MM.1S (cell line): ENCODE data around the gene CD47.

Source experiments
- DNase-seq: peaks from one replicate; pipeline ENCODE4 v3.0.0-alpha.2; 2015
- H2AFZ ChIP-seq: fragments of 300-600 bp; sonication (generic); 2 replicates; pipeline ENCODE4 v1.6.0; 2016; ENCODE audit warnings: antibody characterized with exemption, low read length
- H3F3A ChIP-seq: fragments of 300-600 bp; sonication (generic); 2 replicates; pipeline ENCODE4 v1.6.1; 2016; ENCODE audit warnings: mild to moderate bottlenecking, antibody characterized with exemption, low read length, moderate library complexity, mixed read lengths; ENCODE audit not compliant: insufficient read depth
- H3K27ac ChIP-seq: fragments of 300-600 bp; sonication (generic); 2 replicates; pipeline ENCODE4 v1.5.1; 2016; ENCODE audit warnings: mild to moderate bottlenecking, low read length
- H3K27me3 ChIP-seq: fragments of 300-600 bp; sonication (generic); replicated peaks from 2 replicates; pipeline ENCODE4 v1.6.0; 2016; ENCODE audit warnings: low read length; ENCODE audit not compliant: insufficient read depth
- H3K36me3 ChIP-seq: fragments of 300-600 bp; sonication (generic); replicated peaks from 2 replicates; pipeline ENCODE4 v1.6.1; 2016; ENCODE audit warnings: mild to moderate bottlenecking, low read length, mixed read lengths; ENCODE audit not compliant: insufficient read depth
- H3K4me1 ChIP-seq: fragments of 300-600 bp; sonication (generic); 2 replicates; pipeline ENCODE4 v1.6.1; 2016; ENCODE audit warnings: low read length, mixed read lengths
- H3K4me2 ChIP-seq: fragments of 300-600 bp; sonication (generic); 2 replicates; pipeline ENCODE4 v1.6.0; 2016; ENCODE audit warnings: low read depth, low read length
- H3K4me3 ChIP-seq: fragments of 300-600 bp; sonication (generic); 2 replicates; pipeline ENCODE4 v1.5.1; 2016; ENCODE audit warnings: low read length, mixed read lengths
- H3K79me2 ChIP-seq: fragments of 300-600 bp; sonication (generic); 2 replicates; pipeline ENCODE4 v1.6.1; 2016; ENCODE audit warnings: mixed run types, low read length, mixed read lengths
- H3K9ac ChIP-seq: fragments of 300-600 bp; sonication (generic); 2 replicates; pipeline ENCODE4 v1.6.1; 2016; ENCODE audit warnings: low read length, mixed read lengths
- H3K9me2 ChIP-seq: fragments of 300-600 bp; sonication (generic); replicated peaks from 2 replicates; pipeline ENCODE4 v1.6.1; 2016; ENCODE audit warnings: mild to moderate bottlenecking, low read length, mixed read lengths; ENCODE audit not compliant: insufficient read depth
- H3K9me3 ChIP-seq: fragments of 300-600 bp; sonication (generic); replicated peaks from 2 replicates; pipeline ENCODE4 v1.6.1; 2016; ENCODE audit warnings: mild to moderate bottlenecking, low read length, mixed read lengths; ENCODE audit not compliant: insufficient read depth
- H4K20me1 ChIP-seq: fragments of 300-600 bp; sonication (generic); 2 replicates; pipeline ENCODE4 v1.6.1; 2016; ENCODE audit warnings: mild to moderate bottlenecking, low read length, moderate library complexity, mixed read lengths; ENCODE audit not compliant: insufficient read depth
- EZH2 ChIP-seq: fragments of 300-600 bp; sonication (generic); optimal IDR thresholded peaks from 2 replicates; pipeline ENCODE3; 2017; ENCODE audit warnings: low read depth, mild to moderate bottlenecking, antibody characterized with exemption, low read length, mixed read lengths
- EZH2phosphoT487 ChIP-seq: fragments of 300-600 bp; sonication (generic); IDR thresholded peaks from 2 replicates; pipeline ENCODE4 v1.6.1; 2018; ENCODE audit warnings: antibody characterized with exemption, low read length
- TF ChIP-seq, protein P1 (sequence below): fragments of 300-600 bp; sonication (generic); IDR thresholded peaks from 2 replicates; pipeline ENCODE4 v1.5.1; 2016; ENCODE audit warnings: antibody characterized with exemption, low read length, mixed read lengths

Gene CD47

DNA sequence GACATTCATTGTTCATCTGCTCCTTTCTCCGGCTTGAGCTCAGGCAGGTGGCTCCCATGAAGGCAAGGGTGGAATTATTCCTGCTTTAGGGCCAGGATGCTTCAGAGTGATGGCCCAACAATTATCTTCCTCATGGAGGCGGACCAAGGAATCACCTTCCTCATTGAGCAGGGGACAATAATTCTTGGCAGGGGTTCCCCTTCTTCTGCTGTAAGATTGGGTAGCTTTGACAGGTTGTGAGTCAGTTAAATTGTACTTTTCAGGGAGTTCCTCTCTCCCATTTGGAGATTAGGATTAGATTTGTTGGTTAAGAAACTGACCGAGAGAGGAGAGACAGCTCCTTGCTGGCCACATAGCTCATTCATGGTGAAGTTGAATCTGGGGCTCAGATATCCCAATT lies 31.4 kb upstream of the CD47 start:
- DNase-seq: no peak
- H3K4me1 ChIP-seq: peaks cover 29% of the 10 kb centered on the region

DNA sequence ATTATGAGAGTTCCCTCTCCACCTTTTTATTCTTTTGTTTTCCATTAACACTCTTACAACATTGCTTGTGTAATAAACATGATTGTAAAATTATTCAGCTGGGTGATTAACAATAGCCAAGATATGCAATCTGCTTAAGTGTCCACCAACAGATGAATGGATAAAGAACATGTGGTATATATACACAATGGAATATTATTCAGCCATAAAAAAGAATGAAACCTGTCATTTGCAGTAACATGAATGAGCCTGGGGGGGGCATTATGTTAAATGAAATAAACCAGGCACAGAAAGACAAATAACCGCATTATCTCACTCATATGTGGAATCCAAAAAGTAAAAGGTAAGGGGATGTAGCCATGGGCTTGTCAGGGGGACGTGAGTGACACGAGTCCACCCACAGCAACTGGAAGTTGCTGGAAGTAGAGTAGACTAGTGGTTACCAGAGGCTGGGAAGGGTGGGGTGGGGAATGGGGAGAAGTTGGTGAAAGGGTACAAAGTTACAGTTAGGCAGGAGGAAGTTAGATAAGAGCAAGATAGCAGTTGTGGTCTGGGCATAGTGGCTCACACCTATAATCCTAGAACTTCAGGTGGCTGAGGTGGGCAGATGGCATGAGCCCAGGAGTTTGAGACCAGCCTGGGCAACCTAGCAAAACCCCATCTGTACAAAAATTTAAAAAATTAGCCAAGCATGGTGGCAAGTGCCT lies 28.7 kb upstream of the CD47 start:
- DNase-seq: no peak
- Histone ChIP-seq H3K4me2 (no peak overlapping the region), H3K4me1 (peaks cover 8% of the 10 kb centered on the region), H3K9me2 (no peaks in the 10 kb centered on the region), H3K9ac (no peak overlapping the region), H3K36me3 (no peaks in the 10 kb centered on the region), H3K4me3 (no peak overlapping the region), H3K27ac (no peak overlapping the region), H3K79me2 (no peaks in the 10 kb centered on the region), H3K9me3 (no peaks in the 10 kb centered on the region), H3F3A (peaks cover 8% of the 10 kb centered on the region), H4K20me1 (no peaks in the 10 kb centered on the region), H3K27me3 (no peaks in the 10 kb centered on the region), H2AFZ (no peak overlapping the region)
- no peak for TF ChIP-seq EZH2phosphoT487
- TF ChIP-seq, protein P1, sequence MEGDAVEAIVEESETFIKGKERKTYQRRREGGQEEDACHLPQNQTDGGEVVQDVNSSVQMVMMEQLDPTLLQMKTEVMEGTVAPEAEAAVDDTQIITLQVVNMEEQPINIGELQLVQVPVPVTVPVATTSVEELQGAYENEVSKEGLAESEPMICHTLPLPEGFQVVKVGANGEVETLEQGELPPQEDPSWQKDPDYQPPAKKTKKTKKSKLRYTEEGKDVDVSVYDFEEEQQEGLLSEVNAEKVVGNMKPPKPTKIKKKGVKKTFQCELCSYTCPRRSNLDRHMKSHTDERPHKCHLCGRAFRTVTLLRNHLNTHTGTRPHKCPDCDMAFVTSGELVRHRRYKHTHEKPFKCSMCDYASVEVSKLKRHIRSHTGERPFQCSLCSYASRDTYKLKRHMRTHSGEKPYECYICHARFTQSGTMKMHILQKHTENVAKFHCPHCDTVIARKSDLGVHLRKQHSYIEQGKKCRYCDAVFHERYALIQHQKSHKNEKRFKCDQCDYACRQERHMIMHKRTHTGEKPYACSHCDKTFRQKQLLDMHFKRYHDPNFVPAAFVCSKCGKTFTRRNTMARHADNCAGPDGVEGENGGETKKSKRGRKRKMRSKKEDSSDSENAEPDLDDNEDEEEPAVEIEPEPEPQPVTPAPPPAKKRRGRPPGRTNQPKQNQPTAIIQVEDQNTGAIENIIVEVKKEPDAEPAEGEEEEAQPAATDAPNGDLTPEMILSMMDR: no peak

More for the DNA sequence above, 31.4 kb upstream of the CD47 start:
- Histone ChIP-seq H3K9ac (no peak overlapping the region), H2AFZ (no peak overlapping the region), H3K9me2 (no peaks in the 10 kb centered on the region), H3K9me3 (no peaks in the 10 kb centered on the region), H3F3A (peaks cover 27% of the 10 kb centered on the region), H3K4me3 (no peak overlapping the region), H3K36me3 (no peaks in the 10 kb centered on the region), H3K79me2 (no peaks in the 10 kb centered on the region), H3K27ac (no peak overlapping the region), H4K20me1 (no peaks in the 10 kb centered on the region), H3K27me3 (no peaks in the 10 kb centered on the region), H3K4me2 (no peak overlapping the region)
- no peak for TF ChIP-seq EZH2
- TF ChIP-seq, protein P1: no peak
- no peak for TF ChIP-seq EZH2phosphoT487

DNA sequence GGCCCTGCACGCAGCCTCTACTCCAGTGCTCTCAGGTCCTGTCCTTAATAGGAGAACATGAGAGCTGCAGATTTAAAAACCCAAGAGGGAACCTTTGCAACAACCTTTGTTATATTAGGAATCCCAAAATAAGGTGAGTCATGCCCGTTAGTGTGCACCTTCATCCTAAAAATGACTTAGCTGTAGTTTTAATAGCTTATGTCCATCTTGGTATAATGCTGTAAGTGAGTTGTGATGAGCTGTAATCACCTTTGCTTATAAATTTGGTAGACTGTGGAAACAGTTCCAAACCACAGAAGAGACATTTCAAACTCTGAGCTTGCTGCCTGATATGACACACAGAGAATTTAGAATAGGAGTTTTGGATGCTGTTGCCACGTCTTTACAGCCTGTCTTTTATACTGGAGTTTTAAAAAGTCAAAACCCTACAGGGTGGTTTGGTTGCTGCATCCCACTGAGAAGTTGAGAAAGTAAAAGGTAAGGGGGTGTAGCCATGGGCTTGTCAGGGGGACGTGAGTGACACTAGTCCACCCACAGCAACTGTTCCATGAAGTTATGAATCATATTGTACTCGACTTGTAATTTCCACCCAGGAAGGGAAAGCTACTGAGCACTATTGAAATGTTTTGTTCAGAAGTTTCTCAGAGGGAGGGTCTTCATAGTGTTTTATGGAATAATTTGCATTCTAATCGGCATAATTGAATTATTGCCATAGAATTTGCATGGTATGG lies 27.4 kb upstream of the CD47 start:
- Histone ChIP-seq H3K9me2 (no peaks in the 10 kb centered on the region), H3K36me3 (no peaks in the 10 kb centered on the region), H4K20me1 (no peaks in the 10 kb centered on the region), H3K27me3 (no peaks in the 10 kb centered on the region), H3K27ac (no peak overlapping the region), H2AFZ (no peak overlapping the region), H3K9ac (no peak overlapping the region), H3K79me2 (no peaks in the 10 kb centered on the region), H3K4me2 (no peak overlapping the region), H3F3A (no peaks in the 10 kb centered on the region), H3K9me3 (no peaks in the 10 kb centered on the region), H3K4me3 (no peak overlapping the region), H3K4me1 (no peaks in the 10 kb centered on the region)
- no peak for DNase-seq
- no peak for TF ChIP-seq EZH2phosphoT487
- TF ChIP-seq, protein P1: no peak
